HepG2 (cell line): ENCODE data around the gene AGAP3. TPM values are rescaled to one million over a fixed set of nuclear protein-coding genes. Genes with fewer than 3 reads are reported as not detected.

Experiments used
- ATAC-seq: fragments of 200-7000 bp; cut with Tn5 transposase; 3 replicates; pipeline ENCODE4 v1.9.1; 2020; ENCODE audit warnings: mild to moderate bottlenecking, moderate library complexity
- BruUV-seq: library from RNA; stranded (reverse); fragments of 400-500 nt; replicated peaks from 2 replicates; lab custom pipeline; 2021; lab: Mats Ljungman, UMichigan
- CTCF ChIA-PET: fragments of 300-600 bp; formaldehyde crosslinking; extraction: SDS; loops from one replicate; lab custom pipeline; 2021; ENCODE audit warnings: low total read pairs, inconsistent platforms, low intra/inter-chr PET ratio; lab: Yijun Ruan, JAX
- POLR2A ChIA-PET: fragments of 350-600 bp; sonication (Branson Sonifier 250); formaldehyde crosslinking; loops from one replicate; lab custom pipeline; 2020; ENCODE audit warnings: antibody characterized with exemption, inconsistent platforms; lab: Yijun Ruan, JAX
- DNase-seq: peaks from one replicate; pipeline ENCODE4 v3.0.0-alpha.2; 2015; ENCODE audit warnings: low spot score
- FAIRE-seq: peaks from 3 replicates; lab custom pipeline; 2011; peaks lifted over from hg19 to GRCh38; lab: Jason Lieb, UNC
- H2AFZ ChIP-seq: one replicate; pipeline ENCODE4 v1.6.1; 2011; ENCODE audit warnings: low read length, inconsistent platforms
- H3K27ac ChIP-seq: fragments of 300-600 bp; 3 replicates; pipeline ENCODE4 v1.8.0; 2011; ENCODE audit warnings: mixed run types, mild to moderate bottlenecking, mixed read lengths, low read length, inconsistent platforms; ENCODE audit not compliant: insufficient read depth; ENCODE audit errors: extremely low read length
- H3K27me3 ChIP-seq, 2 experiments: fragments of 200-600 bp in 1 of 2; 2 replicates in 1 of 2; 3 replicates in 1 of 2; pipeline versions ENCODE4 v1.6.0 to v1.8.0; 2011; ENCODE audit warnings: low read length in 2 of 2, mild to moderate bottlenecking in 2 of 2, moderate library complexity in 2 of 2, inconsistent platforms in 1 of 2; ENCODE audit not compliant: insufficient read depth in 2 of 2, control insufficient read depth in 1 of 2
- H3K36me3 ChIP-seq, 2 experiments: fragments of 200-600 bp in 1 of 2; replicated peaks in 1 of 2; 2 replicates in 1 of 2; 3 replicates in 1 of 2; pipeline versions ENCODE4 v1.5.1 to v1.8.0; 2011; ENCODE audit warnings: low read length in 2 of 2, inconsistent platforms in 1 of 2; ENCODE audit not compliant: insufficient read depth in 2 of 2, control insufficient read depth in 1 of 2
- H3K4me1 ChIP-seq: 2 replicates; pipeline ENCODE4 v1.5.1; 2012; ENCODE audit warnings: low read length, inconsistent platforms; ENCODE audit not compliant: insufficient read depth
- H3K4me2 ChIP-seq: 2 replicates; pipeline ENCODE4 v1.6.0; 2011; ENCODE audit warnings: low read depth, low read length, inconsistent platforms
- H3K4me3 ChIP-seq, 3 experiments: fragments of 200-600 bp in 1 of 3; sonication (generic), shearing (Covaris generic) in 1 of 3; replicated peaks in 1 of 3; 2 replicates each; pipeline ENCODE4 v1.5.1; 2011 to 2016; ENCODE audit warnings: low read length in 3 of 3, inconsistent platforms in 2 of 3, low read depth in 2 of 3, mild to moderate bottlenecking in 2 of 3, control low read depth in 1 of 3, mixed read lengths in 1 of 3; ENCODE audit not compliant: insufficient read depth in 1 of 3
- H3K79me2 ChIP-seq: one replicate; pipeline ENCODE4 v1.6.1; 2011; ENCODE audit warnings: low read length, inconsistent platforms; ENCODE audit not compliant: insufficient read depth
- H3K9ac ChIP-seq: 2 replicates; pipeline ENCODE4 v1.6.0; 2011; ENCODE audit warnings: mild to moderate bottlenecking, low read depth, low read length, inconsistent platforms; ENCODE audit not compliant: insufficient read depth
- H3K9me3 ChIP-seq: 2 replicates; pipeline ENCODE4 v1.5.1; 2012; ENCODE audit warnings: mild to moderate bottlenecking, low read length
- H4K20me1 ChIP-seq: 2 replicates; pipeline ENCODE4 v1.6.0; 2011; ENCODE audit warnings: inconsistent platforms, mild to moderate bottlenecking, low read length, moderate library complexity; ENCODE audit not compliant: insufficient read depth
- CCAR2 ChIP-seq: fragments of 200-400 bp; formaldehyde crosslinking; optimal IDR thresholded peaks from 2 replicates; pipeline ENCODE3; 2018; ENCODE audit warnings: low read depth, mild to moderate bottlenecking, low read length, moderate library complexity
- CREB1 ChIP-seq, 2 experiments: fragments of 450-650 bp in 1 of 2; IDR thresholded peaks; 2 replicates each; pipeline ENCODE4 v1.6.1; 2016 to 2017; ENCODE audit warnings: control low read depth in 1 of 2, mild to moderate bottlenecking in 1 of 2, missing compliant biosample characterization in 1 of 2, missing genetic modification characterization in 1 of 2
- KAT8 ChIP-seq: IDR thresholded peaks from 2 replicates; pipeline ENCODE4 v1.6.1; 2016; ENCODE audit warnings: missing genetic modification reagents, missing compliant biosample characterization
- KDM1A ChIP-seq: IDR thresholded peaks from 2 replicates; pipeline ENCODE4 v1.6.1; 2016; ENCODE audit warnings: missing compliant biosample characterization
- NFKBIZ ChIP-seq: IDR thresholded peaks from 2 replicates; pipeline ENCODE4 v1.6.1; 2018; ENCODE audit warnings: missing genetic modification reagents, missing compliant biosample characterization
- SNAPC5 ChIP-seq: sonication (generic); formaldehyde crosslinking; IDR thresholded peaks from 2 replicates; pipeline ENCODE4 v1.8.1; 2023; ENCODE audit warnings: mild to moderate bottlenecking, missing genetic modification reagents, borderline replicate concordance
- TMF1 ChIP-seq: sonication (generic); formaldehyde crosslinking; IDR thresholded peaks from 2 replicates; pipeline ENCODE4 v1.8.1; 2022; ENCODE audit warnings: low read depth, missing genetic modification reagents
- ZBTB7B ChIP-seq: sonication (generic); formaldehyde crosslinking; IDR thresholded peaks from 2 replicates; pipeline ENCODE4 v1.4.0; 2020; ENCODE audit warnings: missing genetic modification reagents
- ZC3H4 ChIP-seq: sonication (generic); formaldehyde crosslinking; IDR thresholded peaks from 2 replicates; pipeline ENCODE4 v1.4.0; 2020; ENCODE audit warnings: missing genetic modification reagents, borderline replicate concordance
- ZFP82 ChIP-seq: sonication (generic); formaldehyde crosslinking; IDR thresholded peaks from 2 replicates; pipeline ENCODE4 v1.5.1; 2020; ENCODE audit warnings: mild to moderate bottlenecking, missing genetic modification reagents, borderline replicate concordance
- ZKSCAN5 ChIP-seq: sonication (generic); formaldehyde crosslinking; IDR thresholded peaks from 2 replicates; pipeline ENCODE4 v1.5.1; 2020; ENCODE audit warnings: mild to moderate bottlenecking, missing genetic modification reagents
- ZNF652 ChIP-seq: IDR thresholded peaks from 2 replicates; pipeline ENCODE4 v1.6.1; 2016; ENCODE audit warnings: low read depth, borderline replicate concordance
- ZSCAN5A ChIP-seq: sonication (generic); formaldehyde crosslinking; IDR thresholded peaks from 2 replicates; pipeline ENCODE4 v1.8.0; 2022; ENCODE audit warnings: mild to moderate bottlenecking, missing genetic modification reagents, borderline replicate concordance
- WGBS: methylation state at CpG from one replicate; pipeline ENCODE4 v1.1.6; 2017; ENCODE audit warnings: low lambda C conversion rate; 5-methylcytosine and 5-hydroxymethylcytosine counted together
- in situ Hi-C: cut with HindIII; loops from 2 replicates; pipeline ENCODE4 v1.10.0; 2017; ENCODE audit warnings: low pct_unique_long_range_greater_than_20kb; ENCODE audit not compliant: extremely low pct_ligation_motif_present
- intact Hi-C: fragments of 100-400 bp; cut with micrococcal nuclease; formaldehyde crosslinking; loops from one replicate; pipeline ENCODE4 v1.10.0; 2022; ENCODE audit not compliant: unreplicated experiment
- polyA plus RNA-seq, 8 experiments: library from polyadenylated mRNA; depleted of rRNA in 3 of 8; stranded (reverse) in 7 of 8; unstranded in 1 of 8; fragments of >200 nt; fragmentation: Illumina TruSeq in 4 of 8; extraction: Trizol in 4 of 8; gene quantifications; 2 replicates each; pipeline versions ENCODE4 v1.2.1 to v1.2.3, GENCODE V29; 2011 to 2016; ENCODE audit warnings: low read depth in 4 of 8, missing spikeins in 1 of 8, mixed read lengths in 1 of 8; ENCODE audit not compliant: insufficient read depth in 1 of 8
- total RNA-seq, 5 experiments: library from RNA; depleted of rRNA; stranded (reverse); fragments of >200 nt; fragmentation: Illumina TruSeq; extraction: Trizol; gene quantifications; 2 replicates each; pipeline ENCODE4 v1.2.3, GENCODE V29; 2016; ENCODE audit warnings: low read depth in 1 of 5

AGAP3 gene
- total and polyA plus RNA-seq, 2 of the 13 experiments (the other 11 are each of a cell fraction or from before 2014, with no cell fraction given) = 31.3 to 61.4 TPM

GRCh38 chr7:151143261-151144015 is 57.2 kb downstream of the AGAP3 start:
- H3K27me3 ChIP-seq = peaks cover 0 to 2% of the 10 kb centered on the region in 2 experiments; a peak in 1 of 5 replicates
- 97% methylated on average over 25 of the region's 25 CpGs for WGBS
- no peak overlapping the region for H3K4me2 ChIP-seq
- in situ Hi-C loops = no loop called here
- DNase-seq (no peak), FAIRE-seq (no peak), ATAC-seq (no peak)
- CTCF ChIA-PET = no interaction called here
- peaks cover 15 to 31% of the 10 kb centered on the region in 2 experiments for H3K36me3 ChIP-seq
- POLR2A ChIA-PET = no interaction called here
- H4K20me1 ChIP-seq = no peaks in the 10 kb centered on the region
- intact Hi-C loops = no loop called here
- H3K4me3 ChIP-seq = no peak overlapping the region
- H3K79me2 ChIP-seq = no peaks in the 10 kb centered on the region
- H3K27ac ChIP-seq = no peak overlapping the region
- no TSS peak for BruUV-seq
- H2AFZ ChIP-seq = no peak overlapping the region
- H3K9me3 ChIP-seq = no peaks in the 10 kb centered on the region
- H3K9ac ChIP-seq = no peak overlapping the region
- TF ChIP-seq SNAPC5 (CRISPR knock-in tag) (no peak), CREB1 (IDR thresholded peaks at IDR 0.05) (no peak), CREB1 (CRISPR knock-in tag; IDR thresholded peaks at IDR 0.05) (no peak), ZSCAN5A (CRISPR knock-in tag) (no peak), NFKBIZ (CRISPR knock-in tag) (no peak), ZKSCAN5 (CRISPR knock-in tag) (no peak), KDM1A (CRISPR knock-in tag) (no peak), ZBTB7B (CRISPR knock-in tag) (no peak), KAT8 (no peak), ZNF652 (CRISPR knock-in tag) (no peak), CCAR2 (no peak), TMF1 (CRISPR knock-in tag) (no peak), ZFP82 (CRISPR knock-in tag) (no peak), ZC3H4 (CRISPR knock-in tag) (no peak)
- H3K4me1 ChIP-seq = no peaks in the 10 kb centered on the region
